ENCODE data around the gene ABTB2.

ABTB2 gene

GRCh38 chr11:34359548-34359891 lies 1.7 kb upstream of the ABTB2 start:
- no peak for DNase-seq

DNA sequence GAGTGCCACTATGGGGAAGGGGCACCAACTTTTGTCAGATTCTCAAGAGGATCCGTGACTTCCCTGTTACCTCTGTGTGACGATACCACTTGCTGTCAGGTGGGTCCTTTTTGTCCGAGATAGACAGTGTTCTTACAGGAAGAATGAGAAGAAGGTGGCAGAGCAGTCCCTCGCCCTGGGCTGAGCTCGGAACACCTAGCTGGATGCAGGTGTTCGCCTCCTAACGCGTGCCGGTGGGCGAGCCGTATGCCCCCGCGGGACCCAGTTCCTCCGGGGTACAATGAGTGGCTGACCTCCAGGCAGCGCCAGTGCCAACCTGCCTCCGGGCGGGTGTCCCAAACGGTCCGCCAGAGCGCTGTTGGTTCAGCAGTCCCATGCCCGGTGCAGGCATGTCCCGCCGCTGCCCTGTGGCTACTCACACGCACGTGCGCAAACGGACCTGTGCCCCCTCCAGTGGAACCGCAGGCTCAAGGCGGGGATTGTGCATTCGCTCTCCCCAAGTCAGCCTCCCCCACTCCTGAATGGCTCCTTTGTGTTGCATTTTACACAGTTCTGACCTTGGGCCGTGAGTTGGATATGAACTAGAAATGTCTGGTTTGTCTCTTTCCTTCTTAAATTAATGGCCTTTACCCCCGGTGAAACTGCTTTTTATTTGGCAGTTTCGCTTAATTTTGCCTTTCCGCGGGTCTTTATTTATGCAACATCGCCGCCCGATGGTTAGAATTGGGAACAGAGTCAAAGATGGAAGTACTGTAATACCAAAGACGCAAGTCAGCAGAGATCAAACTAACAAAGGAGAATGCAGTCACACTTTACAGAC lies 1.1 kb upstream of the ABTB2 start:
- DNase-seq = peak; percentile 76

DNA sequence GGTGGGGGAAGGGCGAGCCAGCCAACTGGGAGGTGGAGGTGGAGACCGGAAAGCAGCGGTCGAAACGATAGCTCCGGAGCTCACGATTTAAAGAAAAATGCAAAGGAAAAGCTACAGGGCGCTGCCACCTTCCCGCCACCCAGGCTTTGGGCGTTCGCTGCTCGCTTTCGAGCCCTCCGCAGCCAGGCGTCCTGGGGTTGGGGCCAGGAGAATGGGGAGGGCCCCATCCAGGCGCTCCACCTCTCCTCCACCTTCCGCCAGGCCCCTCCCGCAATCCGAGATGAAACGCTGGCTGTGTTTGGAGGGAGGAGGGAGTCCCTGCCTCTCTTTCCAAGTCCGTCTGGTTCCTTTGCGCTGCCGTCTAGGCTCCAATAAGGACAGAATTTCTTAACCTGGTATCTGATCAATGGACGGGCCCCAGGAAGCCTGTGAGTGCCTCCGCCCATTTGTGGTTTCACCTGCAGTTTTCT lies 483 bp upstream of the ABTB2 start:
- peak; percentile 93 for DNase-seq

- peak; percentile 84 for DNase-seq
These were observed 703 bp downstream of the ABTB2 start for GRCh38 chr11:34356913-34357700.

- peak; percentile 74 for DNase-seq
These were observed 1.3 kb downstream of the ABTB2 start for GRCh38 chr11:34356576-34356912.

GRCh38 chr11:34356130-34356529 lies 1.7 kb downstream of the ABTB2 start:
- DNase-seq = no peak

GRCh38 chr11:34355726-34356125 lies 2.1 kb downstream of the ABTB2 start:
- DNase-seq = no peak

- DNase-seq = no peak
These were observed 3.0 kb downstream of the ABTB2 start for GRCh38 chr11:34354782-34355181.

GRCh38 chr11:34353881-34354280 lies 3.9 kb downstream of the ABTB2 start:
- no peak for DNase-seq

DNA sequence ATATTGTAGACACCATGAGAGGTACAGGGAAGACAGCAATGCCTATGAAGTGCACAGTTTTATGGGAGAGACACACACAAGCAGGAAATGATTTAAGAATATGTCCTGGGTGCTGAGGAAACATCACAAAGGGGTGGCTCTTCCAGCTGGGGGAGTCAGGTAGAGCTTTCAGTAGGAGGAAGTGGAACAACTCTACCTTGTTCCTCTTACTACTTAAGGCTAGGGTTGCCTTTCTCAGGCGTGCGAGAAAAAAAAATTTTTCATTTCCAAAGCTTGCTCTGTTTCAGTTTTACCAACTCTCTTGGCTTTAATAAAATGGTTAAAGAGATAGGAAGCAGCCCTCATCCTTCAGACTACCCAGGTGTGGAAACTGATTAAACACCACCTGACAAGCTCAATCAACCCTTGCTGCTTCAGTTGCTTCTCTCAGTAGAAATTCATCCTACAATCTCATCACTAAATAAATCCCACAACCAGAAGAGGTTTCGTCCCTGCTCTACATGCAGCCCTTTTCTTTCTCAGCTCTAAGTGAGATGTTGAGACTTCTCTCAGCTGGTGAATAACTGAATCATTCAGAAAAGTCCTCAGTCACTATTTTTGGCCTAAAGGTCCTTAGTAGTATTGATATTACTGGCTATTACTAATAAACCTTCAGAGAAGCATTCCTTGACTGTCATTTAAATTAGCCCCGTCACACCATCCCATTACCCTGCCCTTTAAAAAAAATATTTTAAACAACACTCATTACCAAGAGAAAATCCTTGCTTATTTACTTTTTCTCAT lies 5.9 kb downstream of the ABTB2 start:
- DNase-seq = no peak

- no peak for DNase-seq
These were observed 6.8 kb downstream of the ABTB2 start for GRCh38 chr11:34351051-34351450.

GRCh38 chr11:34349882-34350281 lies 7.9 kb downstream of the ABTB2 start:
- no peak for DNase-seq

- no peak for DNase-seq
These were observed 8.9 kb downstream of the ABTB2 start for GRCh38 chr11:34348919-34349318.

- no peak for DNase-seq
These were observed 9.7 kb downstream of the ABTB2 start for GRCh38 chr11:34348096-34348495.

GRCh38 chr11:34346551-34346950 lies 11.3 kb downstream of the ABTB2 start:
- DNase-seq = no peak

- DNase-seq = no peak
These were observed 11.8 kb downstream of the ABTB2 start for GRCh38 chr11:34345991-34346480.

GRCh38 chr11:34345540-34345876 lies 12.3 kb downstream of the ABTB2 start:
- DNase-seq = no peak

DNA sequence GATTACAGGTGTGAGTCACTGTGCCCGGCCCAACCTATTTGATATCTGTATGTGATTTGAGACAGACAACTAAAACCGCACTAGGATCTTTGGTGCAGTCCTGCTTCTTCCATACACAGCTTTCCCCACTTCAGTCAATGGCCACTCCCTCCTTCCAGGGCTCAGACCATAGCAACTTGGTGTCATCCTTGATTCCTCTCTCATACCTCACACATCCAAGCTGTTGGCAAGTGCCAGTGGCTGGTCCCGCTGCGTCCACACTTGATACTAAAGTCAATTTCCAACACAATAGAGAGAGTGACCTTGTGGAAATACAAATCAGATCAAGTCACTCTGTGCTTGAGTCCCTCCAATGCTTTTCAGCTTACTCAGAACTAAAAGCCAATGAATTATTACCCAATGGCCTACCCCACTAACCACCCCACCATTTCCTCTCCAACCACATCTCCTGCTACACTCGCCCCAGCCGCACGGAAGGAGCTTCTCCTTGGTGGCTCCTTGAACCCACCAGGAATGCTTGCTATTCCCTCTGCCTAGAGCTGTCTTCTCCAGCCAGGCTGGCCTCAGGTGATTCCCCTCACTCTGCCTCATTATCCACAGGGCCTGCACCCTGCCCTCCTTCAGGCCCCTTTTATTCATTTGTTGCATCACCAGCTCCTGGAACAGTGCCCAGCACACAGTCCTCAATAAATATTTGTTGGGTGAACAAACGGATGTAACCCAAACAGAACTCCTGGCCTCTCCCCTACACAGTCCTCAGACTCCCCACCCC lies 12.9 kb downstream of the ABTB2 start:
- no peak for DNase-seq

DNA sequence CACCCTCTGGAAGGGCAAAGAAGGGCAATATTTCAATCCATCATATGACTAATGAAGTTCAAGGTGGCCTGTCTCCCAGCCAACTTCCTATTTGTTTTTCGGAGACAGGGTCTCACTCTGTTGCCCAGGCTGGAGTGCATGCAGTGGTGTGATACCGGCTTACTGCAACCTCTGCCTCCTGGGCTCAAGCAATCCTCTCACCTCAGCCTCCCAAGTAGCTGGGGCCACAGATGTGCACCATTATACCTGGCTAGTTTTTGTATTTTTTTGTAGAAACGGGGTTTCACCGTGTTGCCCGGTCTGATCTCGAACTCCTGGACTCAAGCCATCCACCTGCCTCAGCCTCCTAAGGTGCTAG lies 13.4 kb downstream of the ABTB2 start:
- DNase-seq = no peak

DNA sequence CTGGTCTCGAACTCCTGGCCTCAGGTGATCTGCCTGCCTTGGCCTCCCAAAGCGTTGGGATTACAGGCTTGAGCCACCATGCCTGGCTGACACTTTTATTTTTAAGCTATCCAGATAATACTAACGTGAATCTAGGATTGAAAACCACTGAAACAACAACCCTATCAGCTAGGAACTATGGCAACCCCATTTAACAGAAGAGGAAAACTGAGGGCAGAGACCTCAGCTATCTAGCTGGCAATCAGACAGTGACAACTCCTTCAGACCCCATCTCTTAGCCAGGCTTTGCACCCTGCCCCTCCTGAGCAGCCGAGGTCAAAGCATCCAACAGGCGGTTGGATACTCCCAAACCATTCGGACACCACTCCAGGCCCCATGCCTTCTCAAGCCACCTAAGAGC lies 14.1 kb downstream of the ABTB2 start:
- DNase-seq = no peak

GRCh38 chr11:34343153-34343552 lies 14.7 kb downstream of the ABTB2 start:
- no peak for DNase-seq

DNA sequence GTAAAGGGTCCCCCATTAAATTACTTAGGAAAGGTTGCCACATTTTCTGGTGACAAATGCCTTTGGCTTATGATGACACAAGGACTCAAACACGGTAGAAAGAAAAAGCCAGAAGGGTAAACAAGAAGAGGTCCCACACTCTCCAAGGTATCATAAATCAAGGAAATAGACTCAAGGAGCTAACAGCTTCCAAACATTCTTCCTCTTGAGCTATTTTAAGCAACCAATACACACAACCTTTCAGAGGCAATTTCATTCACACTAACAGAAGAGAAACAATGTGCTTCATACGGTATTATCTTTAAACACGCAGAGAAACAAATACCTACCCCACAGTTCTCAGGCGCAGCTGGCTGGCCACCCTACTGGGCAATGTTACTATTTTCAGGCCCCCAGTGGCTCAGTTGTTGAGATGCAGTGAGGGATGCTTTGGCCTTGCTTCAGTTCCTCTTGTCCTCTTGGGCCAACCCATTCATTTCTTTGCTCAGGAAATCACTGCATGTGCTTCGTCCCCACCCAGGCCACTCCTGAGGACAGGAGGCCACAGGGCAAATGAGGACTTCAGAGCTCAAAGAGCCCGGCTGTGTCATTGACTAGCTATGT lies 15.8 kb downstream of the ABTB2 start:
- DNase-seq = no peak
